ENCODE results near the gene PI4K2A. TPM values are rescaled to one million over a fixed set of nuclear protein-coding genes. Genes with fewer than 3 reads are reported as not detected.
A peak's percentile ranks its signal among the peaks of the same experiment; 100 is the strongest.
"Not testable (repeated sequence)": the region's sequence is repeated elsewhere in the genome, so short reads cannot be mapped to it uniquely, and the experiment has no call there.

The PI4K2A gene
- polyA plus RNA-seq, 1 donor, result 18.1 TPM

GRCh38 chr10:97669571-97669970, 29.1 kb downstream of the PI4K2A start:
- DNase-seq, result no peak

- no peak for DNase-seq
Measured at GRCh38 chr10:97673736-97674525, 33.5 kb downstream of the PI4K2A start.

GRCh38 chr10:97675222-97675621, 34.8 kb downstream of the PI4K2A start:
- no peak for DNase-seq

- no peak for DNase-seq
Measured at GRCh38 chr10:97676770-97677581, 36.5 kb downstream of the PI4K2A start.

- no peak for DNase-seq
Measured at GRCh38 chr10:97679594-97679993, 39.1 kb downstream of the PI4K2A start.

GRCh38 chr10:97682042-97682441, 41.6 kb downstream of the PI4K2A start:
- no peak for DNase-seq

- DNase-seq, result no peak
Measured at GRCh38 chr10:97683556-97684367, 43.3 kb downstream of the PI4K2A start.

GRCh38 chr10:97684368-97684713, 43.9 kb downstream of the PI4K2A start:
- not testable (repeated sequence) for DNase-seq

- DNase-seq, result no peak
Measured at GRCh38 chr10:97684866-97685394, 44.5 kb downstream of the PI4K2A start.

GRCh38 chr10:97685395-97685958, 45.0 kb downstream of the PI4K2A start:
- no peak for DNase-seq

GRCh38 chr10:97686301-97686961, 46.0 kb downstream of the PI4K2A start:
- DNase-seq, result no peak

GRCh38 chr10:97686962-97687784, 46.7 kb downstream of the PI4K2A start, which contains the start of gene AVPI1:
Gene AVPI1 (minus strand): TSS chr10:97687241. CDS start chr10:97679905, 7,336 bp downstream.
- DNase-seq, result peak; percentile 95

GRCh38 chr10:97687785-97688781, 47.6 kb downstream of the PI4K2A start:
- no peak for DNase-seq

- no peak for DNase-seq
Measured at GRCh38 chr10:97689559-97690020, 49.1 kb downstream of the PI4K2A start.

GRCh38 chr10:97690133-97690532, 49.7 kb downstream of the PI4K2A start:
- no peak for DNase-seq

GRCh38 chr10:97698072-97698655, 57.7 kb downstream of the PI4K2A start:
- DNase-seq, result not testable (repeated sequence)

- DNase-seq, result no peak
Measured at GRCh38 chr10:97701438-97702069, 61.1 kb downstream of the PI4K2A start.
